Nephron (organoid): Measurements from ENCODE around the gene ACSL1.

Experiments
- H3K27ac Mint-ChIP-seq, 3 experiments: 2 replicates each; pipeline ENCODE4 v1.8.0; 2020; ENCODE audit warnings: mixed read lengths in 3 of 3, mild to moderate bottlenecking in 2 of 3, moderate library complexity in 1 of 3
- H3K27me3 Mint-ChIP-seq: 2 replicates; pipeline ENCODE4 v1.8.0; 2021; ENCODE audit warnings: low read depth, mild to moderate bottlenecking, moderate library complexity, mixed read lengths
- H3K36me3 Mint-ChIP-seq: 2 replicates; pipeline ENCODE4 v1.8.0; 2020; ENCODE audit warnings: low read depth, mixed read lengths
- H3K4me1 Mint-ChIP-seq: 2 replicates; pipeline ENCODE4 v1.8.0; 2020; ENCODE audit warnings: mixed read lengths
- H3K4me3 Mint-ChIP-seq, 3 experiments: 2 replicates each; pipeline ENCODE4 v1.8.0; 2020; ENCODE audit warnings: mild to moderate bottlenecking in 3 of 3, mixed read lengths in 3 of 3, moderate library complexity in 2 of 3
- H3K9me3 Mint-ChIP-seq: 2 replicates; pipeline ENCODE4 v1.8.0; 2020; ENCODE audit warnings: mixed read lengths
- CTCF ChIP-seq, 3 experiments: fragments of 200-600 bp; sonication (generic); IDR thresholded peaks; one replicate each; pipeline ENCODE4 v1.5.0; 2021; ENCODE audit warnings: antibody characterized with exemption in 3 of 3; ENCODE audit not compliant: unreplicated experiment in 3 of 3

ACSL1 gene

GRCh38 chr4:184713887-184714286 lies 111.9 kb downstream of the ACSL1 start:
- Mint-ChIP-seq H3K36me3 (peaks cover 58% of the 10 kb centered on the region), H3K27ac (no peak overlapping the region), H3K4me3 (no peak overlapping the region), H3K9me3 (peaks cover 5% of the 10 kb centered on the region), H3K27me3 (no peaks in the 10 kb centered on the region), H3K4me1 (peaks cover 6% of the 10 kb centered on the region)
- no peak for TF ChIP-seq CTCF (IDR thresholded peaks at IDR 0.05; ENCODE audit: unreplicated experiment in 3 of 3)

GRCh38 chr4:184712322-184712721 lies 113.4 kb downstream of the ACSL1 start:
- Mint-ChIP-seq H3K4me1 (no peaks in the 10 kb centered on the region), H3K27ac (no peak overlapping the region), H3K4me3 (no peak overlapping the region), H3K9me3 (peaks cover 6% of the 10 kb centered on the region), H3K27me3 (no peaks in the 10 kb centered on the region), H3K36me3 (peaks cover 65% of the 10 kb centered on the region)
- no peak for TF ChIP-seq CTCF (IDR thresholded peaks at IDR 0.05; ENCODE audit: unreplicated experiment in 3 of 3)

GRCh38 chr4:184706453-184706852 lies 119.3 kb downstream of the ACSL1 start:
- no peaks in the 10 kb centered on the region for H3K4me1 Mint-ChIP-seq
- no peaks in the 10 kb centered on the region for H3K27me3 Mint-ChIP-seq
- H3K4me3 Mint-ChIP-seq: no peak overlapping the region
- no peak for TF ChIP-seq CTCF (IDR thresholded peaks at IDR 0.05; ENCODE audit: unreplicated experiment in 3 of 3)
- no peak overlapping the region for H3K27ac Mint-ChIP-seq
- peaks cover 6% of the 10 kb centered on the region for H3K9me3 Mint-ChIP-seq
- H3K36me3 Mint-ChIP-seq: peaks cover 64% of the 10 kb centered on the region

- Mint-ChIP-seq H3K27me3 (no peaks in the 10 kb centered on the region), H3K27ac (no peak overlapping the region), H3K9me3 (peaks cover 6% of the 10 kb centered on the region), H3K36me3 (peaks cover 65% of the 10 kb centered on the region), H3K4me3 (no peak overlapping the region), H3K4me1 (no peaks in the 10 kb centered on the region)
- no peak for TF ChIP-seq CTCF (IDR thresholded peaks at IDR 0.05; ENCODE audit: unreplicated experiment in 3 of 3)
Measured at GRCh38 chr4:184705692-184706091, 120.1 kb downstream of the ACSL1 start.
